HG02870 (cell line): ENCODE measurements around the gene CLCN1.
A peak's percentile ranks its signal among the peaks of the same experiment; 100 is the strongest.

Experiments used
- ATAC-seq: cut with Tn5 transposase; IDR thresholded peaks from one replicate; pipeline ENCODE4 v1.9.1; 2021; ENCODE audit warnings: mild to moderate bottlenecking, moderate library complexity; ENCODE audit not compliant: unreplicated experiment

CLCN1 gene

DNA sequence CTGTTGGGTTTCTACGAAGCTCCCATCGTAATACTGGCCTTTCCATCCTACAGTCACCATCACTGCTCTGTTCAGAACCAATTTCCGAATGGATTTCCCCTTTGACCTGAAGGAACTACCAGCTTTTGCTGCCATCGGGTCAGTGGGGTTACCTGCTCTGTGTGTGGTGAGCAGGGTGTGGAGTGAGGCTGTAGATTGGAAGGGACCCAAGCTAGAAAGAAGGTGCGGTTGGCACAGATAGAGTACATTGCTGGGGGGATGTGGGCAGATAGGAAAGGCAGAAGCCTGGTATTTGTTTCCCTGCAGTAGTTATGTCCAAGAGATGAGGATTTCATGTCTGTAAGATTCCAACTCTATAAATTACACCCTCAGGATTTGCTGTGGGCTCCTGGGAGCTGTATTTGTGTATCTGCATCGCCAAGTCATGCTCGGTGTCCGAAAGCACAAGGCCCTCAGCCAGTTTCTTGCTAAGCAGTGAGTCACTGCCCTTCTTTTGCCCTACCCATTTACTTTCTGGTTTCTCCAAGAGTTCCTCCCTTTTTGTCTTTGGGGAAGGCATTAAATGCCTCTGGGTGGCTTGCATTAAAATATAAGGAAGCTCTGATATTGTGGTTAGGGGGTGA lies 15.4 kb downstream of the CLCN1 start:
- no peak for ATAC-seq

DNA sequence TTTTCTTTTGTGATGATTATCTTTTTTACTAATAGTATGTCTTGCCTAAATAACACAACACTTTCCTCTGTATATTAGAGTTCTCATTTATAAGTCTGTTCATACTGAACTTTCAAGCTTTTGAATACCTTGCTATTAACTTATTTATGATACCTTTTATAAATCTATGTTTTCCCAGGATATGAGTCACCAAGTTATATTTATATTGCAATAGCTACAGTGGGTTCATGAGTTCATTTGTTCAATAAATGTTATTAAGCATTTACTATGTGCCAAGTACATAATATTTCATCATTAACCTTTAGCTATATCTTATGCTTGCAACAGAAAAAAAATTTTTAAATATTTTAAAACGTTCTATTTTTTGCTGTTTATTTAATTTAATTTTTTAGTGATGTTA lies 18.3 kb downstream of the CLCN1 start:
- no peak for ATAC-seq

DNA sequence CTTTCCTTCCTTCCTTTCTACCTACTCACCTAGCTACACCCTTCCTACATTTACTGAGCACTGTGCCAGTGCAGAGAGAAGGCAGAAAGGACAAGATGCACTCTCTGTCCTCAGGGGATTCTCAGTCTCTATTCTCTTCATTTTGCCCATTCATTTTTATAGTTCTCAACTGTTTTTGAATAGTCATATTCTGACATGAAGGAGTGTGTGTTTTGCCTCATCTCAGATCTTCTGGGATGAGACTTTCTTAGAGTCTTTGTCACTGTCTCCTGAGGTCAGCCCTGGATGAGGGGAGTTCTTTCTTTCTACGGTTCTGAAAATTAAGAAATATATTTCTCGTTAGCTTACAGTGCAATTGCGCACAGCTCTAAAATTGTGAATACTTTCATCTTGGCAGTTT lies 21.3 kb downstream of the CLCN1 start:
- no peak for ATAC-seq

DNA sequence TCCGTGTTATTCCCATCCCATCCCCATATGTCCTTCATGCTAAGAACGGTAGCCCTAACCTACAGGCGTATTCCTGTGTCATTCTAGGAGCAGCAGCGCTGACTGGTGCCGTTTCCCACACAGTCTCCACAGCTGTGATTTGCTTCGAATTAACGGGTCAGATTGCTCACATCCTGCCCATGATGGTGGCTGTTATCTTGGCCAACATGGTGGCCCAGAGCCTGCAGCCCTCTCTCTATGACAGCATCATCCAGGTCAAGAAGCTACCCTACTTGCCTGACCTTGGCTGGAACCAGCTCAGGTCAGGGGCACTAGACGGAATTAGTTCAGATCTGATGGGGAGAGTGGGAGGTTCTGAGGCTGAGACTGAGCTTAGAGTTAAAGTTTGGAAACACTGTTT lies 25.9 kb downstream of the CLCN1 start:
- ATAC-seq: no peak

DNA sequence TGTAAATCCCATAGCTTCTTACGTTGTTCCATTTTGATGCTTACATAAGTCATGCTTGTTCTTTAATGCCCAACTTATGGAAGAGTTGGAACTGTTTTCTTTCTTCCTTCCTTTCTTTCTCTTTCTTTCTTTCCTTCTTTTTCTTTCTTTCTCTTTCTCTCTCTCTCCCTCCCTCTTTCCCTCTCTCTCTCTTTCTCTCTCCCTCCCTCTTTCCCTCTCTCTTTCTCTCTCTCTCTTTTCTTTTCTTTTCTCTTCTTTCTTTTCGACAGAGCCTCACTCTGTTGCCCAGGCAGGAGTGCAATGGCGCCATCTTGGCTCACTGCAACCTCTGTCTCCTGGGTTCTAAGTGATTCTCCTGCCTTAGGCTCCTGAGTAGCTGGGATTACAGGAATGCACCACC lies 27.7 kb downstream of the CLCN1 start:
- no peak for ATAC-seq

DNA sequence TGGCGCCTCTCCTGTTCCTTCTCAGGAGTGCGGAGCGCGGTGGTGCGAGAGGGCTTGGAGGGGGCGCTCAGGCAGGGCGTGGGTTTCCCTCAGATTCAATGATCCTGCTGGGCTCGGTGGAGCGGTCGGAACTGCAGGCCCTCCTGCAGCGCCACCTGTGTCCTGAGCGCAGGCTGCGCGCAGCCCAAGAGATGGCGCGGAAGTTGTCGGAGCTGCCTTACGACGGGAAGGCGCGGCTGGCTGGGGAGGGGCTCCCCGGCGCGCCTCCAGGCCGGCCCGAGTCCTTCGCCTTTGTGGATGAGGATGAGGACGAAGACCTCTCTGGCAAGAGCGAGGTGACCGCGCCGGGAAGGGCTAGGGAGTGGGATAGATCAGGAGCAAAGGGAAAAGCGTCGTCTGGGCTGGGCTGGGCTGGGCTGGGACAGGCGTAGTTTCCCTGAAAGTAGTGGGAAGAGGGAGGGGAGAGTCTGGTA lies 29.6 kb downstream of the CLCN1 start:
- peak; percentile 78 for ATAC-seq

DNA sequence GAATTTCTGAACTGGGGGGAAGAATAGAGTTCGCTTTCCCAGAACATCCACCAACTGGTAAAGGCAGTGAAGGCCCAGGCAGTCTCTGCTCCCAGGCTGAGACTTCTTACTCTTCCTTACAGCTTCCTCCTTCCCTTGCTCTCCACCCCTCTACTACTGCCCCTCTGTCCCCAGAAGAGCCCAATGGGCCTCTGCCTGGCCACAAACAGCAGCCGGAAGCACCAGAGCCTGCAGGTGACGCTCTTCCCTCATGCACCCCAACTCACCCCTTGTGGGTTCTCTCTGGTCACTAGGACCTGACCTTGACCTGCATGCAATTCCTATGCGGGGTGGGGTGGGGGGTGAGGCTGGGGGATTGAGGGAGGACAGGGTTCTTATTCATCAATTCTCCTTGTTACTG lies 30.1 kb downstream of the CLCN1 start:
- ATAC-seq: no peak

DNA sequence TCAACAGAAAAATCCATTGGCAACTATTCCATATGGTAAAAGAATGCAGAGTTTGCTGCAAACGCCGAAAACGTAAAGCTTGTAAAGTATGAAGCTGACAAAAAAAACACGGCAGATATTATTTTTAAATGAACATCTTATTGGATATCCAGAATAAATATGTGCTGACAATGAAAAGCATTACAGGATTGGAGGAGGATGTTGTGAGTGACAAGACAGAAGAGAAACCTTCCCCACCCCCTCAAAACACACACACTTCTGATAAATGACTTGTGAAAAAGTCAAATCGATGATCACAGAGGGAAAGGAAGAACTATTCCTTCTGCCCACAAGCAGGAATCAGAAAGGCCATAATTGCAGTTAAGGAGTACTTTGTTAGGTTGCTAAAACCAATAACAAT lies 32.0 kb downstream of the CLCN1 start:
- no peak for ATAC-seq

DNA sequence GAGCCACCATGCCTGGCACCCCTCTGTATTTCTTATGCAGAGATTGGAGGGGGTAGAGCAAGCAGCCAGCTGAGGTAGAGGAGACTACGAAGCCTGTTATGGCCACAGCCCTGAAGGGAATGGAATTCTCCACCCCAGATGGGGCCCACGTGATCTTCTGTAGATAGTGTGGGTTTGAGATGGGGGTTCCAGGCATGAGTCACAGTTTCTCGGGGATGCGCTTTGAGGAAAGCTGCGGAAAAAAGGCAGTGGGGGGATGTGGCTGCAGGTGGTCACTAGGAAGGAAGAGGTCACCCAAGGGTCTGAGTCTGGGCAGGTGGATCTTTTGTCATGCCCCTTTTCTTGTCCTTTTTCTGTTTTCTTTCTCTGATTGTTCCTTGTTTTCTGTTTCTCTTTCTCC lies 35.1 kb downstream of the CLCN1 start:
- no peak for ATAC-seq

DNA sequence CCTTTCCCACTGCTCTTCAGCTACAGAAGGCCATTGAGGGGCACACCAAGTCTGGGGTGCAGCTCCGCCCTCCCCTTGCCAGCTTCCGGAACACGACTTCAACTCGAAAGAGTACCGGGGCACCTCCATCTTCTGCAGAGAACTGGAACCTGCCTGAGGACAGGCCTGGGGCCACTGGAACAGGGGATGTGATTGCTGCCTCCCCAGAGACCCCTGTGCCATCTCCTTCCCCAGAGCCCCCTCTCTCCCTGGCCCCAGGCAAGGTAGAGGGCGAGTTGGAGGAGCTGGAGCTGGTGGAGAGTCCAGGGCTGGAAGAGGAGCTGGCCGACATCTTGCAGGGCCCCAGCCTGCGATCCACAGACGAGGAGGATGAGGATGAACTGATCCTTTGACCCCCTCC lies 35.7 kb downstream of the CLCN1 start:
- no peak for ATAC-seq

DNA sequence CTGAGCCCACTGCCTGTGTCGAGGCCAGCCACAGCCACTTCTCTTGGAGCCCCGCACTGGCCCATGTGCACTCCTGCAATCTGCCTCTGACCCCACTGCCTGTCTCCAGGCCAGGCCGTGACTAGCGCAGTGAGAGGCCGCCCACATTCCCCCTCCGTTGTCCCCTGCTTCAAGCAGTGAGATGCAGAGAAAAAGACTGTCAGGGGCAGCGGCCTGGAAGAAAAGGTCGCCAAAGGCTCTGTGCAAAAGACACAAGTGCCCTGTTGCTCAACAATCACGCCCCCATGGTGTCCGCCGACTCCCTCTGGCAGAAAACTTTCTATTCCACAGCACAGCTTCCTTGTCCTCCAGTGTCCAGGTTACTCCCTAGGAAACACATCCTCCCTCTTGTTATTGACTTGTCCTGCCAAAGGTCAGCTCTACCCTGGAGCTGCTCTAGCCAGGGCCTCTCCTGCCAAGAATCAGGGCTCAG lies 36.7 kb downstream of the CLCN1 start:
- ATAC-seq: no peak

DNA sequence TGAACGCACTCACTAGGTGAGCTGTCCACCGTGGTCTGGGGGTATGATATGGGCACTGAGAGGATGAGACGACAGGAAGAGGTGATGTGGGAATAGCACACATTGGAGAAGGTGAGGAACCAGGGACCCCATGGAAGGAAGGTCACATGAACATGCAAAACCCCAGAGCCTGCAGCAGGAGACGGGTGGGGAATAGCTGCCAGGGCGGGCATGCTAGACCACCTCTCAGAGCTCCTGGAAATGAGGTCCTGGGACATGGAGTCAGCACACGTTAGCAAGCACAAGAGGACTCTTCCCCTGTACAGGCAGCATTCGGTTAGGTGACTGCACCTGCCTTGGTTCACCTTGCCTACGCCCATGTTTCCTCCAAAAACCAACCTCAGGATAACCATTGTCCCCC lies 38.5 kb downstream of the CLCN1 start:
- no peak for ATAC-seq

DNA sequence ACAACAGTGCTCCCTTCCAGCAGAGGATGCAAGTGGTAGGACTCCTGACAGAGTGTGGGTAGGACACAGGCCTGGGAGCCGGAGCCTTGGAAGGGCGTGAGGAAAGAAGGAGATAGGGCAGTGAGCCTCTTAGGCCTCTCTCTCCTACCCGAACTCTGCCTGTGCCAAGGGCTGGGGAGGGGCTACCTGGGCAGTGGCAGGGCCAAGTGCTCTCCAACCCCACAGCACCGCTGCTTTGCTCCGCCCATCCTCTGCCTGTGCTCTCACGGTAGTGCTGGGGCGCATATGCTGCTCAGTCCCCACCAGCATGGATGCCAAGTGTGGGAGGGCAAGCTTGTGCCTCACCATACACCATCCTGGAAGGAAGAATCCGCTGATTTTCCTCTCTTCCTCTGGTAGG lies 39.1 kb downstream of the CLCN1 start:
- ATAC-seq: no peak

DNA sequence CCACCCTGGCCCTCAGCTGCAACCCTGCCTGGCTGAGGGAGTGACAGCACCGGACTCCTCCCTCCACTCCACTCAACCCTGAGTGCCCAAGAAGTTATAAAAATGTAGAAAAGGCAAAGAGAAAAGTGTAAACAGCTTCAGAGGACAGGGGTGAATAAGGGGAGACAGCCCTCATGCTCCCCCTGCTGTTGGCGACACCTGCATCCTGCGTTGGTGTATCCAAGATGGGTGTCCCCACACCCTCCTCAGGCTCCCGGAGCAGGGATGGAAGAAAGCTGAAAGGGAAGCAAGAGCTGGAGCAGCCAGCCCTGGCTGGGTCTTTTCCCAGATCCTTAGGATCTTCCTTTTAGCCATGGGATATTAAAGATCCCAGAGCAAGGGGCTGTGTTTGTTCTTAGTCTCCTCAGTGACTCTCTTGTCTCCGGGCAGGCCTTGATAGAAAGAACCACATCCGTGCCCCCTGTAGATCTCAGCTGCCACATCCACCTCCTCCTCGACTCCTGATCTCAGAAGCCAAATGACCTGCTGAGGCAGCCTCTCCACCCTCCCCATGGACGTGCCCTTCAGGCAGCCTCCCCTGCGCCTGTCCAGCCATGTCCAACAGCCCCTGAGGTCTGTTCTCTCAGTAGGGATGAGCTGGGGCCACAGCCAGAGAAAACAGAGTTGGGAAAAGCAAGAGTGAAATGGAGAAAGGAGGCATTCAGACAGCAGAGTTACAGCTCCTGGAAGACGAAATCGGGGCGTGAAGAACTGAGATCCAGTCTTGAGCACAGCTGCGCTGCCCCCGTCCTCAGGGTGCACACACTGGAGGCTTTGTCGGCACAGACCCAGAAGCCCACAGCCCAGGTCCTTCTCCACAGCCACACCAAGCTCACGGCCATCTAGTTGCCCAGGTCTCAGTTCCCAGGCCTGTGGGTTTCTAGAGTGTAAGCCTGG lies 39.8 kb downstream of the CLCN1 start:
- no peak for ATAC-seq

DNA sequence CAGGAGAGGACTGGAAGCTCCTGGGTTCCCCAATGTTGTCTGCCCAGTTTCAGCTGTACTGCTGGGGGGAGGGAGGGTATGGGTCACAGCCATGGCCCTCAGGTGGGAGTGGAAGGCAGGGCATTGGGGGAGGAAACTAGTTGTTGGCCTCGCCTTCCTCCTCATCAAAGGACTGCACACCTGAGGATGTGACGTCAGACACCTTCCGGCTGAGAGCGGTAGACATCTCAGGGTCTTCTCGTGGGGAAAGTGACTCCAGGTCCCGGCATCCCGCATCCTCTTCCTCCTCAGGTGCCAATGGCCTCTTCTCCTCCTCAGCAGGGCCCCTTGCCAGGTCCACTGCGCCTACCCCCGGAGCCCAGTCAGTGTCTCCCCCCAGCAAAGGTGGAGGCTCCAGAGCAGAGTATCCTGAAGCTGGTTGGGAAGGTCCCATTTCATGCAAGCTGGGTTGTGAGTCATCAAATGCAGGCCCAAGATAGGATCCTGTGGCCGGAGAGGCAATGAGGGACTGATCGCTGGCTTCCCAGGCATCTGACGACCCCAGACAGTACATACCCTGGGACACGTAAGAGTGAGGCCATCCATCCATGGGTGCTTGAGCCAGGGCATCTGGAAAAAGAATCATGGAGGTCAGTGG lies 40.6 kb downstream of the CLCN1 start:
- ATAC-seq: no peak

DNA sequence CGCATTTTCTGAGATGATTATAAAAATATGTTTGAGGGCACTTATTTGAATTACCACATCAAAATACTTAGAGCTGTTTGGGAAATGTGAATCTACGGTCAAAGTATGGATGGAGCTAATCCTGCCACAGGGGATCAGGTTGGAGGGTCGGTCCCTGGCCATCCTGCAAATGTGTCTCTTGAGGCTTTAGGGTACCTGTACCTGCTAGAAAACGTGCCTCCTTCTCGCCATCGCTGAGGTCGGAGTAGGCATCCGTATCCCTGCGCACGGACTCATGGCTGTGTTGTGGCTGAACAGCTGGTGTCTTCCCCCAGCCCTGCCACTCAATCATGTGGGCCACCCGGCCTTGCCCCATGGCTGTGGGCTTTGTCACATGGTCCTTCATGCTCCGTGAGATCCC lies 42.7 kb downstream of the CLCN1 start:
- no peak for ATAC-seq

DNA sequence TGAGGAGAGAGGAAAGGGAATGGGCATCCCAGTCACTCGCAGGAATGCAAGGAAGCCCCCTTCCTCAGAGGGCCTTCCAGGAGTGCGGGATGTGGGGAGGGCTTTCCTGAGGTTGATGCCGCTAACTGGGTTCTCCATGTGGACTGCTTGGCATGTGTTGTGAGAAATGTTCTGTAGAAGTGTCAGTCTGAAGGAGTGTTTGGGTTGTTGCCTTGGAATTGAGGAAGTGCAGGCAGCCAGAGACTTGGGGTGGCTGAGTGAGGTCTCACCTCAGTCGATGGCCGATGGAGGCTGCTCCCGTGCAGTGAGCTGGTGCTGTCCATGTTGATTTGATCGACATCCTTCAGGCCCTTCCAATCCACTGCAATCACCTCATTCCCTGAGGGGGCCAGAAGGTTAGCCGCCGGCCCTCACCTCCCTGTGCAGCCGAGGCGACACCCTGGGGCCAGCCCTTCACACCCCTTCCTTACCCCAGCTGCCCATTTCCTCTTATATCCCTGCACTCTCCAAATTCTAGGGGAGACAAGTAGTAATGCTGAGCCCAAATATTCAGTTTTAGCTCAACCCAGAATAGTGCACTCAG lies 44.0 kb downstream of the CLCN1 start:
- ATAC-seq: no peak

DNA sequence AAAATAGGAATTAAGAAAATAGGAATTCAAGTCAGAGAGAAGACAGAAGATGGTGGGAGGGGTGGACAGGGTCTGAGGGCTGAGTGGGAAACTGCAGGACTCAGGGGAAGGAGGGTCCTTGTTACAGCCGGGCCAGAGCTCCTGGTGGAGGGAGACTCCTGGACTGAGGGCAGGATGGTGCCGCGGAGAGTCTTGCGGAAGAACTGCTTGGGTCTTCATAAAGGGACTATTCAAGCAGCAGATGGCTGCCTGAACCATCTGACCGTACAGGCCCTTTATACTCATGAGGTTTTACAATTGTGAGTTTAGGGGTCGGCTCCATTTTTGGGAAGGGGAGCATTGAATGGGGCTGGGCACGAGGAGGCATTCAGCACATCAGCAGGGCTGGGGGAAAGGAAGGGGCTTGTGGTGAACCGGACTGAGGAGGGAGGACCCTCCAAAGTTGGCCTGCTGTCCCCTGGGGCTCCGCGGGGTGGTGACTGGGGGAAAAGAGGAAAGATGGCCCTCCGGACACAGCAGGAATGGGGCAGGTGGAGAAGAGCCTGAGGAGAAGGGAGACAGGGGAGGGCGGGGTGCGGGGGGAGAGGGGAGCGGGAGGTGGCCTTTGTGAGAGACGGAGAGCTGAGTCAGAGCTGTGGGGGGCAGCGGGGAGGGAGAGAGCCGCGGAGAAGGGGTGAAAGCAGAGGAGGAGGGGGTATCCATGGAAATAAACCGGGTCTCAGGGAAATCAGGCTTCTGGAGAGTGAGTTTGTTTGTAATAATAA lies 45.1 kb downstream of the CLCN1 start:
- no peak for ATAC-seq

DNA sequence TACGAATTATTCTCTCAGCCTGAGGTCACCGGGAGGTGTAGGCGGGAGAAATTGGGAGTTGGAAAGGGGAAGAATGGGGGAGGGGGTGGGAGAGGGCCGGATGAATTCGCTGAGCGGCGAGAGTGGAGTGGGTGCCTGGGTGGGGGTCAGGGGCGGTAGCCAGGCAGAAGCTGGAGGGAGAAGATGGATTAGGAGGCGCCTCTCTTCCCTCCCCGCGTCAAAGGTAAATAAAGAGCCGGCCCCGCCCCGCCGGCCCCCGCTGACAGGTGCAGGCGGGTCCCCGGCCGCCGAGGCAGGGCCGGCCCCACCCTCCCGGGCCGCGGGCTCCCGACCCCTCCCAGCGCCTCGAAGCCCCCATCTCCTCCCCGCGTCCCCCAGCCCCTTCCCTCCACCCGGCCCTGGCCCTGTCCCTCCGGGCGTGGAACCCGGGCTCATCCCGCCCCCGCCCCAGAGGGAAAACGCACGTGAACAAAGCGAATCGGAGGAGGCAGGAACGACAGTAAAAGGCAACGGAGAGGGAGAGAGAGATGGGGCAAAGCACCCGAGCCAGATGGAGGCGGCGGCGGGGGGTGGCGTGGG lies 45.7 kb downstream of the CLCN1 start:
- ATAC-seq: no peak
